Muscle of leg (tissue), 11 donors: ENCODE data around the gene MISP. TPM values are rescaled to one million over a fixed set of nuclear protein-coding genes. Genes with fewer than 3 reads are reported as not detected.

Experiments used
- DNase-seq: peaks from one replicate; pipeline ENCODE4 v3.0.0; 2013
- H3K27ac ChIP-seq: one replicate; pipeline ENCODE4 v1.5.1; 2013; ENCODE audit warnings: mild to moderate bottlenecking, low read length, control low read depth
- H3K27me3 ChIP-seq: one replicate; pipeline ENCODE4 v1.6.1; 2013; ENCODE audit warnings: low read length; ENCODE audit not compliant: control insufficient read depth, insufficient read depth
- H3K36me3 ChIP-seq: one replicate; pipeline ENCODE4 v1.6.1; 2013; ENCODE audit warnings: low read length; ENCODE audit not compliant: control insufficient read depth, insufficient read depth
- H3K4me1 ChIP-seq: one replicate; pipeline ENCODE4 v1.6.1; 2013; ENCODE audit warnings: low read length; ENCODE audit not compliant: control insufficient read depth, insufficient read depth
- H3K4me3 ChIP-seq: one replicate; pipeline ENCODE4 v1.5.1; 2013; ENCODE audit warnings: low read length, control low read depth
- H3K9me3 ChIP-seq: replicated peaks from 2 replicates; pipeline ENCODE4 v1.6.1; 2013; ENCODE audit warnings: low read depth, low read length; ENCODE audit not compliant: control insufficient read depth
- WGBS: methylation state at CpG from one replicate; pipeline ENCODE4 v1.1.5; 2013; ENCODE audit warnings: missing lambda C conversion rate; ENCODE audit not compliant: insufficient coverage; 5-methylcytosine and 5-hydroxymethylcytosine counted together
- polyA plus RNA-seq, 8 donors: library from polyadenylated mRNA; unstranded; fragments of 120-200 nt; gene quantifications; one replicate each; pipeline versions ENCODE4 v1.2.1 to v1.2.3, GENCODE V29; 2013; ENCODE audit warnings: inconsistent platforms in 1 of 8, low replicate concordance in 1 of 8; ENCODE audit not compliant: insufficient read length in 8 of 8, insufficient read depth in 1 of 8
- total RNA-seq: library from RNA; stranded (reverse); fragments of 120-200 nt; gene quantifications from one replicate; pipeline ENCODE4 v1.2.4, GENCODE V29; 2013

The MISP gene
- total and polyA plus RNA-seq, 9 donors = 0.09 to 11.6 (median 0.16) TPM; not detected in 1

DNA sequence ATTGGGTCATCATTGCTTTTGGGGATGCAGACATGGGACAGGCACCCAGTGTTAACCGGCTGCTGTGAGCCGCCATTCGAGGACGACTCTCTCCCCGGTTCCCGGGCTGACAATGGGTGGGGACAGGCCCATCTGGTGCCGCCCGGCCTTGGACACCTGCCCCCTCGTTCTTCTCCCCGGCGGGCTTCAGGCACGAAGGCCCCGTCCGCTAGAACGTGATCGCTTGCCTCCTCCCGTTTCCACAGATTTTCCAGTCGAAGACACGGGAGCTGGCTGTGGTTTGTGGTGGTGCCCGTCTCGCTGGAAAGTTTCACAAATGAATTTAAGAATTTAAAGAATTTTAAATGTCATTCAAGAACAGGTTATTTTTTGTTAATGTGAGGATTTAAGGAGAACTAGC lies 40.1 kb upstream of the MISP start:
- no peak for DNase-seq
- peaks cover 7% of the 10 kb centered on the region for H3K27me3 ChIP-seq
- peaks cover 13% of the 10 kb centered on the region for H3K9me3 ChIP-seq
- H3K4me1 ChIP-seq = peaks cover 17% of the 10 kb centered on the region
- H3K4me3 ChIP-seq = peak overlapping the region; percentile 61
- peak overlapping the region; percentile 55 for H3K27ac ChIP-seq
- WGBS = 37% methylated on average over 13 of the region's 21 CpGs
- H3K36me3 ChIP-seq = no peaks in the 10 kb centered on the region

- DNase-seq = no peak
- Histone ChIP-seq H3K27me3 (peaks cover 7% of the 10 kb centered on the region), H3K9me3 (peaks cover 13% of the 10 kb centered on the region), H3K4me1 (peaks cover 17% of the 10 kb centered on the region), H3K36me3 (no peaks in the 10 kb centered on the region), H3K4me3 (no peak overlapping the region), H3K27ac (peak overlapping the region; percentile 42)
- 50% methylated on average over 1 of the region's 8 CpGs for WGBS
These were observed 39.7 kb upstream of the MISP start for GRCh38 chr19:711254-711653.

DNA sequence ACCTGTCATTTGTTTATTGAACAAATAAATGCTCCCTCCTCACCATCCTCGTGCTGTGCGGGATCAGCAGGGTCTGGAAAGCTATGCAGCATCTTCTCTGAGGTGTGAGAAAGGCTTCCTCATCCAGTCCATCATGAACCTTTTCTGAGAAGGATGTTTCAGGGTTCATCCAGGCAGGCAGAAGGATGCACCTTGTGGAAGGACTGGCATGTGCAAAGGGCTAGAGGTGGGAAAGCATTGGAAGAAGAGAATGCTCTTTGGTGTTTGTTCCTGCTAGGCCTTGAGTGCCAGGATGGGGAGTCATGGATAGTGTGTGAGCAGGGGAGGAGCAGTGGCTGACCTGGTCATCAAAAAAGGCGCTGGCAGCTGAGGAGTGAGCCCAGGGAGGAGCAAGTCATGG lies 35.6 kb upstream of the MISP start:
- WGBS = 89% methylated on average over 1 of the region's 3 CpGs
- no peak for DNase-seq
- no peaks in the 10 kb centered on the region for H3K36me3 ChIP-seq
- peaks cover 6% of the 10 kb centered on the region for H3K9me3 ChIP-seq
- H3K27ac ChIP-seq = no peak overlapping the region
- peaks cover 17% of the 10 kb centered on the region for H3K27me3 ChIP-seq
- H3K4me3 ChIP-seq = no peak overlapping the region
- H3K4me1 ChIP-seq = peaks cover 20% of the 10 kb centered on the region

GRCh38 chr19:718251-718951 lies 32.5 kb upstream of the MISP start:
- Histone ChIP-seq H3K4me3 (no peak overlapping the region), H3K9me3 (peaks cover 6% of the 10 kb centered on the region), H3K27ac (peak overlapping the region; percentile 65), H3K36me3 (no peaks in the 10 kb centered on the region), H3K4me1 (peaks cover 27% of the 10 kb centered on the region), H3K27me3 (peaks cover 19% of the 10 kb centered on the region)
- WGBS = 41% methylated on average over 14 of the region's 23 CpGs
- peak; percentile 49 for DNase-seq

GRCh38 chr19:718991-719512 lies 31.9 kb upstream of the MISP start:
- Histone ChIP-seq H3K4me1 (peaks cover 27% of the 10 kb centered on the region), H3K36me3 (no peaks in the 10 kb centered on the region), H3K27ac (peak overlapping the region; percentile 65), H3K27me3 (peaks cover 19% of the 10 kb centered on the region), H3K9me3 (peaks cover 6% of the 10 kb centered on the region), H3K4me3 (no peak overlapping the region)
- 11% methylated on average over 49 of the region's 54 CpGs for WGBS
- peak; percentile 89 for DNase-seq

DNA sequence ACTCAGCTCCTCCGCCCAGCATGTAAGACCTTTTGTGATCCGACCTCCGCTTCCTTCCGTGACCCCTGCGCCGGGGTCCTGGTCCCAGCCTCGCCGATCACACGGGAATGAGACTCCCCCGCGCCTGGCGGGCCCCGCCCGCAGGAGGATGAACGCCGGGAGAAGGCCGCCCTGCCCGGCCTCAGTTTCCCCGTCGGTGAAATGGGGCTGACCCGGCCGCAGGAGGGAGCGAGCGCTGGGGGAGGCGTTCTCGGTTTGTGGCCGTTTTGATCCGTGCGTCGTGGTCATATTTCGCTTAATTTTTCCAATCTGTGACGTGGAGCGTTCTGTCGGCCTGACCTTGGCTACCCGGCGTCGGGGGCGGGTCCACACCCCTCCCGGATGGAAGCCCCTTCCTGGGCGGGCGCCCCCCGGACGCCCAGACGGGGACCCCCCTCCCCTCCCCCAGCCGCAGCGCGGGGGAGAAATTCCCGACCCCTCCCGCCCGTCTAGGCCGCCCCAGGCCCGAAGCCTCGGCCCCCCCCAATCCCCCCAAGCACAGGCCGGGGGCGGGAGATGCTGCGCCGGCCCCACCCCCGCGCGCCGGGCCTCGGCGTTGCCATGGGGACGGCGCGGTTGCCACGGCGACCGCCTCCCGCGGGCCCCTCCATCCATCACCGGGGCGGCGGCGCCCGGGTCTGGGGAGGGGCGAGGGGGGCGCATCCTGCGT lies 31.1 kb upstream of the MISP start:
- H3K4me3 ChIP-seq = peak overlapping the region; percentile 0
- peaks cover 19% of the 10 kb centered on the region for H3K27me3 ChIP-seq
- H3K27ac ChIP-seq = peak overlapping the region; percentile 56
- peaks cover 6% of the 10 kb centered on the region for H3K9me3 ChIP-seq
- no peaks in the 10 kb centered on the region for H3K36me3 ChIP-seq
- 7% methylated on average over 38 of the region's 79 CpGs for WGBS
- peaks cover 27% of the 10 kb centered on the region for H3K4me1 ChIP-seq
- peak; percentile 85 for DNase-seq

DNA sequence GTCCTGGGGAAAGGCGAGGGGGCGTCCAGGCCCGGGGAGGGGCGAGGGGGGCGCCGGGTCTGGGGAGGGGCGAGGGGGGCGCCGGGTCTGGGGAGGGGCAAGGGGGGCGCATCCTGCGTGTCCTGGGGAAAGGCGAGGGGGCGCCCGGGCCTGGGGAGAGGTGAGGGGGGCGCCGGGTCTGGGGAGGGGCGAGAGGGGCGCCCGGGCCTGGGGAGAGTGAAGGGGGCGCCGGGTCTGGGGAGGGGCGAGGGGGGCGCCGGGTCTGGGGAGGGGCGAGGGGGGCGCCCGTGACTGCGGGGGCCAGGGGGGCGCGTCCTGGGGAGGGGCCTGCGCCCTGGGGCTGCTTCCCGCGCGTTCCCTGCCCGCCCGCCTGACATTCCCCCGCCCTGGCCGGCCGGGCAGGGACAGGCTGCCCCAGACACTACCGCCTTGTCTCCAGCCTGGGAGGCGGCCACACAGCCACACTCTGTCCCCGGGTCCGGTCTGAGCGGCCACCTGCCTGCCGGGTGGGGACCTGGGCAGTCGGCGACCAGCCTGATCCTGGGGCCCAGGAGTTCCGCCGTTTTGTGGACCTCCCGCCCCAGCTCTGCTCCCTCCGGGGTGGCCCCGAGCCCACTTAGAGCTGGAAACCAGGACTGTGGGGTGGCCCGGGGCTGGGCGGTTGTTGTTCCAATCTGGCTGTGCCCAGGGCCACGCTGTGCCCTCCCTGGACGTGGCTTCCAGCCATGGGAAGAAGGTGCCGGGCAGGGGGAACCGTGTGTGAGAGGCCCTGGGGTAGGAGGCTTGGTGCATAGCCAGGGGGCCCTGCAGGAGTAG lies 30.4 kb upstream of the MISP start:
- 10% methylated on average over 37 of the region's 58 CpGs for WGBS
- Histone ChIP-seq H3K27me3 (peaks cover 19% of the 10 kb centered on the region), H3K4me1 (peaks cover 27% of the 10 kb centered on the region), H3K9me3 (peaks cover 2% of the 10 kb centered on the region), H3K27ac (peak overlapping the region; percentile 55), H3K36me3 (no peaks in the 10 kb centered on the region), H3K4me3 (no peak overlapping the region)
- DNase-seq = no peak

DNA sequence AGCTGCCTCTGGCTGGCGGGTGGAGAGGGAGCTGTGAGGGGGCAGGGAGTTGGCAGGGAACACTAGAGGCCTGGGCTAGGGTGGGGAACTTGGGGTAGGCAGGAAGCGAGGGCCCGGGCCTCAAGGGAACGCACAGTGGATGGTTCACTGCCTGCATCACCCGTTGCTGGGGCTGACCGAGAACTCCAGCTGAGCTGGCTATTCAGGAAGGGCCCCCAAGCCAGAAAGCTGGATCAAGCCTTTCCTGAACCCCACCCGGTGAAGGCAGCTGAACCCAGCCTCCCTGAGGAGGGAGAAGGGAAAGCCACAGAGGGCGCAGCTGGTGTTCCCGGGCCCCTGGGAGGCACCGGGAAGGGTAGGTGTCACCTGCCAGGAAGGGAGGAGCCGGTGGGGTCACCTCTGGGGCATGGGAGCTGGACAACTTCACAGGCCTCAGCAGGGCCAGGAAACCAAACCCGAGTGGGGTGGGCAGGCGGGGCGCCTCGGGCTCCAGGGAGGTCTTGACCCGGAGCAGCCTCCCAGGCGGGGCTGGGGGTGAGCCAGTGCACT lies 28.3 kb upstream of the MISP start:
- DNase-seq = no peak
- Histone ChIP-seq H3K4me3 (no peak overlapping the region), H3K36me3 (no peaks in the 10 kb centered on the region), H3K4me1 (peaks cover 31% of the 10 kb centered on the region), H3K9me3 (no peaks in the 10 kb centered on the region), H3K27ac (peak overlapping the region; percentile 13), H3K27me3 (peaks cover 19% of the 10 kb centered on the region)
- WGBS = 49% methylated on average over 13 of the region's 17 CpGs

- H3K27ac ChIP-seq = no peak overlapping the region
- H3K36me3 ChIP-seq = no peaks in the 10 kb centered on the region
- H3K4me3 ChIP-seq = no peak overlapping the region
- H3K27me3 ChIP-seq = peaks cover 17% of the 10 kb centered on the region
- 79% methylated on average over 7 of the region's 13 CpGs for WGBS
- no peak for DNase-seq
- peaks cover 37% of the 10 kb centered on the region for H3K4me1 ChIP-seq
- no peaks in the 10 kb centered on the region for H3K9me3 ChIP-seq
These were observed 27.7 kb upstream of the MISP start for GRCh38 chr19:723247-723646.
